ENCODE data around the gene OR51B2.

Gene OR51B2

GRCh38 chr11:5281596-5281995, 42.5 kb downstream of the OR51B2 start:
- no peak for DNase-seq

- DNase-seq, result no peak
Measured at GRCh38 chr11:5280582-5281102, 43.5 kb downstream of the OR51B2 start.

- no peak for DNase-seq
Measured at GRCh38 chr11:5279471-5280090, 44.5 kb downstream of the OR51B2 start.

GRCh38 chr11:5277807-5278382, 46.2 kb downstream of the OR51B2 start:
- DNase-seq, result no peak

- DNase-seq, result no peak
Measured at GRCh38 chr11:5276697-5277096, 47.4 kb downstream of the OR51B2 start.

GRCh38 chr11:5275369-5276110, 48.6 kb downstream of the OR51B2 start:
- no peak for DNase-seq

- DNase-seq, result no peak
Measured at GRCh38 chr11:5274395-5274794, 49.7 kb downstream of the OR51B2 start.
